HG02571 (cell line): ENCODE measurements around the gene DSC2.
"Not testable (repeated sequence)": the region's sequence is repeated elsewhere in the genome, so short reads cannot be mapped to it uniquely, and the experiment has no call there.

ENCODE experiments used
- ATAC-seq: cut with Tn5 transposase; IDR thresholded peaks from one replicate; pipeline ENCODE4 v1.9.1; 2021; ENCODE audit warnings: mild to moderate bottlenecking, moderate library complexity; ENCODE audit not compliant: unreplicated experiment

The DSC2 gene

DNA sequence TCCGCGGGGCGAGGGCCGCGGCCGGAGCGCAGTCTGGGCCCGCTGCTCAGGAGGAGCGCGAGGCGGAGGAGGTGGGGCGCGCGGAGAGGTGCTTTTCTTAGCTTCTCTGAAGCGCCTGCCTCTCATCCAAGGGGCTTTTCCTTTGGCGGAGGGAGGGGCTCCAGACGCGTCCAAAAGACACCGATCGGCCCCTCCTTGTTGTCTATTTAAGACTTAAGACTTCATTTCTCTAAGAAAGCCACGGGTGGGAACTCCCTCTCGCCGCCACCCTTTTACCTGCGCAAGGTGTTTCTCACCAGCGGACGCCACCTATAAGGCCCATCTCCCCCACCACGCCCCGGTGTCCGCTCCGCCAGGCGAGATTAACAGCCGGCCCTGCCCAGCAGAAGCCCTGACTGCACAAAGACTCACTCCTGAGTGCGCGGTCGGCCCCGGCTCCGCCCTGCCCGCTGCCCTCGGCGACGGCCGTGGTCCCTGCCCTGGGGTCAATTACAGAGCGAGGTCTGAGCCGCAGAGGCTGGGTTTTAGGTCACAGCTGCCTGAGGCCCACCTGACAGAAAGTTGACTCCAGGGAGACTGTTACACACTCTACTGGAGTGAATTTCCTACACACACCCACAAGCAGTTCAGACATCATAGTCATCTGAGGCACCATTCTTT lies at the start of gene DSC2:
TSS of gene DSC2 (minus strand) at position 397 of the 660 bp plus-strand sequence. CDS start 450 bp downstream, outside the sequence.
- ATAC-seq = no peak

GRCh38 chr18:31149351-31149750 lies 47.1 kb upstream of the DSC2 start:
- ATAC-seq = no peak

DNA sequence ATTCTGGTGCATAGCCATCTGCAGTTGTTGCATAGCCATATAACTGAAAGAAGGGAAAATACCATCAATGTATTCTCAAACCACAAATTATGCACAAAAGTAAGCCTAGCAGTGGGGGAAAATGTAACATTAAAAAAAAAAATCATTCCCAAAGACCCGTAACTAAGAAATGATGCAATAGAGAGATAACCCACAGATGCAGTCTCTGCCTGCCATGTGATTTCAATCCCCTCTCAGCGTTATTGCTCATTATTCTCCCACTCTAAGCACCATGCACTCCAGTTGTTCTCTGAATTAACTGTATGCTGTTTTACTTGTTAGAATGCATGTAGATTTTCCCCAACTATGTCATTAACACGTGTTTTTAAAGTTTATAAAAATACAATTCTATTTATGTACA lies 46.4 kb upstream of the DSC2 start:
- no peak for ATAC-seq

DNA sequence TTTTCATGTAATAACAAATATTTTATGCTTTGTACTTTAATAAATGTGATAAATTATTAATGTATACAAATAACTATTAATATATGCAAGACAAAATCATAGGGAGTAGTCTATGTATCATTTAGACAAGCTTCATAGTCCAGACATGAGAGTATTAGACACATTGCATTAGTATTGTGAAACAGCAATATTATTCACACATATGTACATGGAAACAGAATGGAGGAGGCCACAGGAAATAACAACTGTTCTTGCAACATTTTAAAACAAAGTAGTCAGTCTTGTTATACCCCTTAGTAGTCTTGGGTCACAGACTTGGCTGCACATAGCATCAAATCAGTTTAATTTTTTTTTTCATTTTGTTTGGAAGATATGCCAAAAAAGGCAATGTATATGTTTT lies 44.6 kb upstream of the DSC2 start:
- ATAC-seq = no peak

DNA sequence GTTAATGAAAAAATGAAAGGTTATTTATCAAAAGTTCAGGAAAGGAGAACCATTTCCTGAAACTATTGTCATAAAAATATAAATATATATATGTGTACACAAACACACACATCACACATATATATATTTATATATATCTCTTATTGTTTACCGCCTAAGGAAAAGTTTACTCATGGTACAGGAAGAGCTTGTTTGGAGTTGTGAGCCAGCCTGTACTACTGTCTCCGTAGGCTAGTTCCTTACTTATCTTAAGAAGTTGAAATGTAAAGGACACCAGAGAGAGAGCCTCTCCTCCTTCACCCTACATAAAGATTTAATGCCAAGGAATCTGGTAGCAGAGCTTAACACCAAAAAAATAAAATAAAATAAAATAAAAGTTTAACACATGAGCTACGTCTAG lies 40.8 kb upstream of the DSC2 start:
- ATAC-seq = no peak

GRCh38 chr18:31138709-31139108 lies 36.5 kb upstream of the DSC2 start:
- no peak for ATAC-seq

GRCh38 chr18:31134988-31135529 lies 32.8 kb upstream of the DSC2 start:
- ATAC-seq = no peak

GRCh38 chr18:31129398-31130115 lies 27.3 kb upstream of the DSC2 start:
- ATAC-seq = no peak

- no peak for ATAC-seq
Measured at GRCh38 chr18:31125878-31126277, 23.7 kb upstream of the DSC2 start.

GRCh38 chr18:31123125-31123524 lies 20.9 kb upstream of the DSC2 start:
- ATAC-seq = not testable (repeated sequence)

DNA sequence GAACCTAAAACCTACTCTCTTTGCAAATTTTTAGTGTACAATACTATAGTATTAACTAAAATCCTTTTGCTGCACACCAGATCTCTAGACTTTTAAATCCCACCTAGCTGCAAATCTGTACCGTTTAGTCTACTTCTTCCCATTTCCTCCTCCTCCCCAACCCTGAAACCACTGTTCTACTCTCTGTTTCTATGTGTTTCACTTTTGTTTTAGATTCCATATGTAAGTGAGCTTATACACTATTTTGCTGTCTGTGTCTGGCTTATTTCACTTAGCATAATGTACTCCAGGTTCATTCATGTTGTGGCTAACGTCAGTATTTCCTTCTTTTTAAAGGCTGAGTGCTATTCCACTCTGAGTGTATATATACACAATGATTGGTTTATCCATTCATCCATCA lies 18.4 kb upstream of the DSC2 start:
- no peak for ATAC-seq

DNA sequence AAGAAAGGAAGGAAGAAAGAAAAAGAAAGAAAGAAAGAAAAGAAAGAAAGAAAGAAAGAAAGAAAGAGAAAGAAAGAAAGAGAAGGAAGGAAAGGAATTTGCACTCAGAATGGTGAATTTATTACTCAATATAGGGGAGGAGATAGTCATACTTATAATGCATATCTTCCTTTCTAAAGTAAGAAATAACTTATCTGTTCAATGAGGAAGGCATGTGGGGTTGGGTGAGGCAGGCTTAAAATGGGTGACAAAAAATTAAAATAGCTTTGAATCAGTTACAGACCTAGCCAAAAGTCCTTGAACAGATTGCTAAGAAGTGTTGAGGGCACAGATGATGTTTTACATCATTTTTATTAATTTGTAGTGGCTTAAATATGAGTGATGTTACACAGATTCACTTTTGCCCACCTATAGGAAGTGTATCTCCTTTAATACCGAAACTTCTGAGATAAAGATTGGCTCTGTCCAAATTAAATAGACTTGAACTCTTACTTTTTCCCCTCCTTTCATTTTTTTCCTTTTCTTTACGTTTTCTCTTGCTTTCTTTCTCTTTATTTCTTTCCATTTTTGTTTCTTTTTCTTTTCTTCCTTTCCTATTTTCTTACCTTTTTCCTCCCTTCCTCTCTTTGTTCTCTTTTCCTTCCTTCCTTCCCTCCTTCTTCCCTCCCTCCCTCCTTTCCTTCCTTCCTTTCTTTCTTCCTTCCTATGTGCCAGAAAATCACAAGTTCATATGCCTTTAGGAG lies 14.8 kb upstream of the DSC2 start:
- no peak for ATAC-seq

- no peak for ATAC-seq
Measured at GRCh38 chr18:31112804-31113203, 10.6 kb upstream of the DSC2 start.

GRCh38 chr18:31105733-31106132 lies 3.5 kb upstream of the DSC2 start:
- ATAC-seq = no peak

GRCh38 chr18:31104444-31104843 lies 2.2 kb upstream of the DSC2 start:
- ATAC-seq = no peak

DNA sequence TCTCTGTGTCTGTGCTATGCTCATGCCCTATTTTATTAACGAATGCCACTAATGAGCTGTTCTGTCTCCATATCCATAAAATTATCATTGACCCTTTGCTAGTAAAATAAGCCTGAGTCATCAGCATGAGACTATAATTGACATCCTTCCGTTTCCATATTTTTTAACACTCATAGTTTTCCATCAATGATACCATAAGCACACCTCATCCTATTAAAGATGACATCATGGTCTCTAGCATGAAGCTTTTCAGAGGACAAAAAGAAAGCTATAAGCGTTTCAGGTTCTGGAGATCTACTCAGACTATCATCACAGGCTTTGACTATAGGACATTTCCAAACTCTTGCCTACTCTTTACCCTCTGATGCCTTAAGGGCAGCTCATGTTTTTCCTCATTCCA lies 1.2 kb upstream of the DSC2 start:
- no peak for ATAC-seq

DNA sequence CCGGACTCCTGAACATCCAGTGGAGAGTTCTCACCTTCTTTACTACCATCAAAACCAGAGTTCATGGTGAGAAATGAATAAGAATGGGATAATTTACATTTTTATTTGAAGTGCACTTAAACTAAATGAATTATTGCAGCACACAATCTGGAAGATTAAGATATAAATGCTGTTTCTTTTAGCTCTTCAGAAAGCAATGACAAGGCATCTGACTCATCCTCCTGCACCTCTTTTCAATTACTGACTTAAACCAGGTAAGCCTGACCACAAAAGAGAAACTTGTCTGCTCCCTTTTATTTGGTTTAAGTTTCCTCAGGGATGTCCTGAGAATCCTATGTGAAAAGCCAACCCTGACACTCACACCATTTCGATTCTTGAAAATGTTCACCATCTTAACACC lies 720 bp upstream of the DSC2 start:
- no peak for ATAC-seq

DNA sequence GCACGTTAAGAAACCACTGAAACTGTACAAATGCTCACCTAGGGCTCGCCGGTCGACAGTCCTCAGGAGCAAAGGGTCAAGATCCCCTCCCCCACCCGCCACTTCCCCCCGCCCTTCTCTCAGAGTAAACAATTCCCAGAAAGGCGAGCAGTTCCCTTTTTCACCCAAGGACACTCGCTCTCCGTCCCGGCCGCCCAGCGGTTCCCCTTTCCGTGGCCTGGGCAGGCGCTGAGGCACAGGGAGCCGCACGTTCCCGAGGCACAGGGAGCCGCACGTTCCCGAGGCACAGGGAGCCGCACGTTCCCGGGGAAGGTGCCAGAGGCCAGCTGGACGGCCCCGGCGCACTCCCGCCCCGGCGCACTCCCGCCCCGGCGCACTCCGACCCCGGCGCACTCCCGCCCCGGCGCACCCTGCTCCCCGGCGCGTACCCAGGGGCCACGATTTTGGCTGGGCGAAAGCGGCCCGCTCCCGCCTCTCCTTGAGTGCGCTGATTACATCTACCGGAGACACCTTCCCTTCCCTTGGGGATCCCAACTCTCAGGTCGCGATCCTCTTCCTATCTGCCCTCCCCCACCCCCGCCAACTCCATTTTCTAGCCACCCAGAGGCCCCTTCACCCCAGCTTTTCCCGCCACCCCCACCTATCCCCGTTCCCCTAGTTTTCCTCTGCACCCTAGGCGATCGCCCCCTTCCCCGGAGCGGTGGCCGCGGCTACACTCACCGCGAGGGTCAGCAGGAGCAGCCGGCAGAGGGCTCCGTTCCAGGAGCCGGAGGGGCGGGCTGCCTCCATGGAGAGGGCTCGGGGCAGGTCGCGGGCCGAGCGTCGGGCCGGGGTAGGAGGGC lies 817 bp downstream of the DSC2 start:
- ATAC-seq = no peak

DNA sequence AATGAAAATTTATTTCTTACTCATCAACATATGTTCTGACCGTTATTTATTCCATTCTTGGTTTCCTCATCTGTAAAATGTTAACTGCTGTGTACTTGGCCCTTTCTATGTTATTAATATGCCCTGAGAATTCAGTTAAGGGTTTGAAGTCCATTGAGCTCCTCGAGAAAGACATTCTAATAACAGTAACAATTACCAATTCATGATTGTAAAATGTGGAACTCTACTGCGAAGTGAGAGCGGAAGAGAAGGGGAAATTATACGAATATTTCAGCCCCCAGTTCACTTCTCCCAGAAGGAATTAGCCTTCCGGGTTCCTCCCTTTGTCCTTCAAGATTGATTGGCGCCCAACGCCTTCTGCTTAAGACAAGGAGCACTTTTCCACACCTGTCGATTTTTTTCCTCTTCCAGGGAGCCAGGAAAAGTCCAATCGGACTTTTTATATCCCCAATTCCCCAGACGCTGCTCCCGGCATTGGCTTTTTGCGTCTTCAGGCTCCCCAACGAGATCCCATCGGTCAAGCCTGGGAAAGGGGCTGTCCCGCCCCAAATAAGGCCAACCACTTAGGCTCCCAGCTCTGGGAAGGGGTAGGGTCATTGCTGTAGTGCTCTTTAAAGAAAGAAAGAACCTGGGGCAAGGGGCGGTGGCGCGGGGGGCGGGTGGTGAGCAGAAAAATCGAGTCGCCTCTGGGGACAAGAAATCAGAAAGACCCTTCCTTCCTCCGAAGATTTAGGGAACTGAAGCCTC lies 1.6 kb downstream of the DSC2 start:
- ATAC-seq = no peak
